Thyroid gland (tissue), 4 donors: ENCODE results near the gene OR8B8. TPM values are rescaled to one million over a fixed set of nuclear protein-coding genes. Genes with fewer than 3 reads are reported as not detected.

ENCODE experiments used
- DNase-seq, 2 donors: peaks; one replicate each; pipeline ENCODE4 v3.0.0-alpha.2; 2019
- H3K27ac ChIP-seq, 3 donors: fragments of 200-600 bp; sonication (generic); 1 replicate in 2 of 3; 2 replicates in 1 of 3; pipeline ENCODE4 v1.5.1; 2016 to 2019; ENCODE audit warnings: mild to moderate bottlenecking in 1 of 3, moderate library complexity in 1 of 3
- H3K27me3 ChIP-seq: fragments of 200-600 bp; sonication (generic); one replicate; pipeline ENCODE4 v1.5.1; 2019
- H3K36me3 ChIP-seq, 2 donors: fragments of 200-600 bp; sonication (generic); one replicate each; pipeline ENCODE4 v1.5.1; 2016 to 2019
- H3K4me1 ChIP-seq, 2 donors: fragments of 200-600 bp; sonication (generic); one replicate each; pipeline ENCODE4 v1.5.1; 2017 to 2019
- H3K4me3 ChIP-seq, 3 donors: fragments of 200-600 bp; sonication (generic); replicated peaks in 1 of 3; 1 replicate in 2 of 3; 2 replicates in 1 of 3; pipeline ENCODE4 v1.5.1; 2016; ENCODE audit warnings: mild to moderate bottlenecking in 1 of 3
- H3K9me3 ChIP-seq: fragments of 200-600 bp; sonication (generic); one replicate; pipeline ENCODE4 v1.5.1; 2017
- CTCF ChIP-seq, 6 experiments: fragments of 200-600 bp in 3 of 6; fragments of 450-650 bp in 3 of 6; sonication (generic) in 3 of 6; IDR thresholded peaks; one replicate each; pipeline ENCODE4 v1.5.1; 2016 to 2019; ENCODE audit warnings: antibody characterized with exemption in 6 of 6, mild to moderate bottlenecking in 2 of 6, inconsistent platforms in 1 of 6, moderate library complexity in 1 of 6
- POLR2A ChIP-seq, 2 donors: fragments of 450-650 bp; IDR thresholded peaks; one replicate each; pipeline ENCODE4 v1.6.1; 2017; ENCODE audit warnings: antibody characterized with exemption in 2 of 2, mild to moderate bottlenecking in 2 of 2, moderate library complexity in 1 of 2
- WGBS, 2 donors: methylation state at CpG; one replicate each; pipeline ENCODE4 v1.1.5; 2017; 5-methylcytosine and 5-hydroxymethylcytosine counted together
- intact Hi-C: fragments of 100-400 bp; cut with DNase I; formaldehyde crosslinking; loops from one replicate; pipeline ENCODE4 v1.15.1; 2023
- total RNA-seq, 4 donors: library from RNA; depleted of rRNA; stranded (reverse); fragments of >200 nt; gene quantifications; one replicate each; pipeline ENCODE4 v1.2.3, GENCODE V29; 2016

Gene OR8B8
- not detected for total RNA-seq

GRCh38 chr11:124445646-124446150 is at the start of gene OR8B8:
OR8B8 (minus strand) TSS chr11:124445696; CDS start chr11:124441085, 4,611 bp downstream.
- no peaks in the 10 kb centered on the region for H3K9me3 ChIP-seq
- no peak within 1 kb of the TSS for H3K4me3 ChIP-seq
- TF ChIP-seq CTCF (IDR thresholded peaks at IDR 0.05) = no peak
- TF ChIP-seq POLR2A (IDR thresholded peaks at IDR 0.05) = no peak
- intact Hi-C loops = no loop called here
- DNase-seq = no peak
- H3K4me1 ChIP-seq = no peaks in the 10 kb centered on the region
- H3K36me3 ChIP-seq = no peaks in the 10 kb centered on the region
- H3K27ac ChIP-seq = no peak within 1 kb of the TSS
- H3K27me3 ChIP-seq = no peaks in the 10 kb centered on the region
- 52 to 53% methylated on average over 1 of the region's 1 CpG for WGBS, 2 donors

- intact Hi-C loops = no loop called here
- Histone ChIP-seq H3K27ac (no peak overlapping the region), H3K9me3 (no peaks in the 10 kb centered on the region), H3K4me3 (no peak overlapping the region), H3K27me3 (no peaks in the 10 kb centered on the region), H3K36me3 (no peaks in the 10 kb centered on the region), H3K4me1 (no peaks in the 10 kb centered on the region)
- 70 to 72% methylated on average over 4 of the region's 4 CpGs for WGBS, 2 donors
- TF ChIP-seq CTCF (IDR thresholded peaks at IDR 0.05) = no peak
- no peak for TF ChIP-seq POLR2A (IDR thresholded peaks at IDR 0.05)
- DNase-seq = no peak
Observed at GRCh38 chr11:124493016-124493655, 47.6 kb upstream of the OR8B8 start.

- H3K27ac ChIP-seq = no peak overlapping the region
- DNase-seq = no peak
- H3K4me3 ChIP-seq = no peak overlapping the region
- no peaks in the 10 kb centered on the region for H3K36me3 ChIP-seq
- 76 to 77% methylated on average over 3 to 4 of the region's 4 CpGs for WGBS, 2 donors
- H3K9me3 ChIP-seq = no peaks in the 10 kb centered on the region
- H3K4me1 ChIP-seq = no peaks in the 10 kb centered on the region
- TF ChIP-seq CTCF (IDR thresholded peaks at IDR 0.05) = no peak
- TF ChIP-seq POLR2A (IDR thresholded peaks at IDR 0.05) = no peak
- intact Hi-C loops = no loop called here
- no peaks in the 10 kb centered on the region for H3K27me3 ChIP-seq
Observed at GRCh38 chr11:124483422-124483821, 37.9 kb upstream of the OR8B8 start.

DNA sequence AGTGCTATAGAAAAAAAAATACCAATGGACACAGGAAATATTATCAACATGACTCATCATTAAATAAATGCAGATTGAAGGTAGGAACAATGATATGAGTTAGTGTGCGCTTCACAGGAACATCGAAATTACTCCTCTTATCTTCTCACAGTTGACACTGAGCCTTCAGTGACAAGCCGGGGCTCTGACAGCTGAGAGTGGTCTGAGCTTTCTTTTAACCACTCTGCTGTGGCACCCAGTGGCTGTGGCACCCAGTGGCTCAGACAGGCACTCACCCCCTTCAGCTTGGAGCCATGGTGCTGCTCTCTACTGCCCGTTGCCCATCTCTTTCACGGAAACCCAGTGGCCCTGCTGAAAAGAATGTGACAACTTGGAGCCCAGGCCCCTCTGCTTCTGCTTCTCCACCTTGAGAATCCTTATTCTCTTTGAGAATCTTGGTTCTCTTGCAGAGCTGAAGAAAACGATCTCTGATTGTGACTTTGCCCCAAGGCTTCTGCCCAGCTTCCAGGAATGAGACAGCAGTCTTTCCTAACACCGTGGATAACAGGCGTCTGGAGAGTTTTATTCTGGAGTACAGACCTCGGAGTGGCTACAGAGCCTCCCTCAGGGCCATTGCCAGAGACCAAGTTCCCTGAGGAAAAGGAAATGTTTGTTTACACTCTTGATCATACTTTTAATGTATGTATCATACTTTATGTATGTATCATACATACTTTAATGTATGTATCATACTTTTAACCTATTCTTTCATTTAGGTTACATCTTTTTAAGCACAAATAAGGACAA is 37.1 kb upstream of the OR8B8 start:
- no peak for TF ChIP-seq CTCF (IDR thresholded peaks at IDR 0.05)
- TF ChIP-seq POLR2A (IDR thresholded peaks at IDR 0.05) = no peak
- Histone ChIP-seq H3K4me1 (no peaks in the 10 kb centered on the region), H3K9me3 (no peaks in the 10 kb centered on the region), H3K27me3 (no peaks in the 10 kb centered on the region), H3K36me3 (no peaks in the 10 kb centered on the region), H3K27ac (no peak overlapping the region), H3K4me3 (no peak overlapping the region)
- no peak for DNase-seq
- intact Hi-C loops = no loop called here
- 80 to 84% methylated on average over 9 of the region's 9 CpGs for WGBS, 2 donors
